ENCODE data around the gene CAPZB.

CAPZB gene

DNA sequence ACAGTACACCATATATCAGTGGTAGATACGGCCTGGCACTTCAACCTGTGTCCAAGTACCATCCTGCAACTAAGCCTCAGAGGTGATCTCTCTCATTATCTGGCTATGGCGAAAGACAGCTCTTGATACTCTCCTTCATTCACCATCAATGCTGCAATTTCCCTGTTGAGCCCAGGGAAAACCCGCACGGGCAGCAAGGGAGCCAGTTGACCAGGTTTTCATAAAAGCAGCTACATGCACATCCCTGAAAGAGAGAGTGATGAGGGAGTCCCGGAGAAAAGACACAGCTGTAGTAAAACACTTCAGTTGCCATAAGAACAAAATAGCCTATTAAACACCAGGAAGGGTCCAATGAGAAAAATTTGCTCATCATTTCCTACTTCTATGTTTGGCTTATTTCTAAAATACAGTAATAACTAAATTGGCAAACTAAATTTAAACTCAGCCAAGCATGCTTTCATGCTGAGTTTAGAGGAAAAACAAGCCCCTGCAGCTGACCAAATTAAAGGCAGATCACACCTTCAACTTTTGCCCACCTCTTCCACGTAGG is 68.3 kb downstream of the CAPZB start:
- TF ChIP-seq PAX5 (IDR thresholded peaks at IDR 0.05; ENCODE audit: insufficient read depth, low read length, severe bottlenecking) = no peak
- TF ChIP-seq SPI1 (IDR thresholded peaks at IDR 0.05; ENCODE audit: low read depth, low read length) = no peak
- TF ChIP-seq TAF1 (IDR thresholded peaks at IDR 0.05; ENCODE audit: low read depth, low read length) = no peak
- TF ChIP-seq POU2F2 (IDR thresholded peaks at IDR 0.05; ENCODE audit: low read depth, low read length) = no peak
- TF ChIP-seq POLR2A (IDR thresholded peaks at IDR 0.05; ENCODE audit: low read depth, low read length) = no peak
- no peak for TF ChIP-seq POLR2AphosphoS5 (IDR thresholded peaks at IDR 0.05; ENCODE audit: low read depth, low read length)
- DNase-seq (ENCODE audit: insufficient read length, low spot score) = no peak
- no peak for FAIRE-seq

DNA sequence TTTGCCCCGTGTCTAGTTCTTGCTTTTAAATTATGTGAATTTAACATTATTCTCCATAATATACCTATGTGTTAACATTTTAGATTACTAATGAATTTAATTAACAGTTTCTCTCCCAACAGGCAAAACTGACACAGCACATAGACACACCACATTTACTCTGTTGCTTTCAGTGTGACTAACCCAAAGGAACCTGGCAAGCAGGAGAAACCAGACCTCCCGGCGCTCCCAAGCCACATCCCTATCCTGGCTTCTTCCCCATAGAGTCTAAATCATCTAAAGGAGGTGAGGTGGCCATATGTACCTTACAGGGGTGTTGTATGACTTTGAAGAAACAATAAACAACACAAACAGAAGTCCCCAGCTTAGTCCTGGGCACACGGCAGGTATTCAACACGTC is 69.2 kb downstream of the CAPZB start:
- no peak for DNase-seq (ENCODE audit: insufficient read length, low spot score)
- TF ChIP-seq POLR2A (IDR thresholded peaks at IDR 0.05; ENCODE audit: low read depth, low read length) (no peak), SPI1 (IDR thresholded peaks at IDR 0.05; ENCODE audit: low read depth, low read length) (no peak)
- FAIRE-seq = no peak

DNA sequence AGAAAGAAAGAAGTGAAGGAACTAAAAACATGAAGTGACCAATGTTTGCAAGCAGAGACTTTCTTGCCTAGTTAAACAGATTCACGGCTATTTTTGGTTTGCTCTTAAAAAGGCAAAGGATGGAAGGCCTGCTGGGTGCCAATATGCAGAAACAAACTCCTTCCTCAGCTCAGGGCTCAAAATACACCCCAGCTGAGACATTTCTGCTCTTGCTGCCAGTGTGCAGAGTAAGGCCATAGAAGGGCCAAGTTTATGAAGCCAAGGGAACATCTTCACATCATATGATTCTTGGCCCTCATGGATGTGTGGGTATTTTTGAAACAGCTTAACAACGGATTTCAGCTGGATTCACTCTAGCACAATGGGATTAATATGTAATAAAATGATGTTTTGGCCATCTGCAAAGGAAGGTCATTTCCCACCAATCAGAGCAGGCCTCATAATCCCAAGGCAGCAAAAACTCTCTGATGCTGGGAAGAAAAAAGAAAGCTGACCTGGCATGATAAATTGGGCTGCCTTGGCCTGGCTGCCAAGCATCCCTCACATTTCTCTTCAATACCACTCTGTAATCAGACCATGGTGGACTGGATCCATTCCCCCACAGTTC is 70.7 kb downstream of the CAPZB start:
- DNase-seq (ENCODE audit: insufficient read length, low spot score) (no peak), FAIRE-seq (no peak)
- TF ChIP-seq PAX5 (IDR thresholded peaks at IDR 0.05; ENCODE audit: insufficient read depth, low read length, severe bottlenecking) = no peak
- no peak for TF ChIP-seq SPI1 (IDR thresholded peaks at IDR 0.05; ENCODE audit: low read depth, low read length)
- TF ChIP-seq POLR2A (IDR thresholded peaks at IDR 0.05; ENCODE audit: low read depth, low read length) = no peak
- no peak for TF ChIP-seq POLR2AphosphoS5 (IDR thresholded peaks at IDR 0.05; ENCODE audit: low read depth, low read length)
- no peak for TF ChIP-seq TAF1 (IDR thresholded peaks at IDR 0.05; ENCODE audit: low read depth, low read length)
- no peak for TF ChIP-seq POU2F2 (IDR thresholded peaks at IDR 0.05; ENCODE audit: low read depth, low read length)

DNA sequence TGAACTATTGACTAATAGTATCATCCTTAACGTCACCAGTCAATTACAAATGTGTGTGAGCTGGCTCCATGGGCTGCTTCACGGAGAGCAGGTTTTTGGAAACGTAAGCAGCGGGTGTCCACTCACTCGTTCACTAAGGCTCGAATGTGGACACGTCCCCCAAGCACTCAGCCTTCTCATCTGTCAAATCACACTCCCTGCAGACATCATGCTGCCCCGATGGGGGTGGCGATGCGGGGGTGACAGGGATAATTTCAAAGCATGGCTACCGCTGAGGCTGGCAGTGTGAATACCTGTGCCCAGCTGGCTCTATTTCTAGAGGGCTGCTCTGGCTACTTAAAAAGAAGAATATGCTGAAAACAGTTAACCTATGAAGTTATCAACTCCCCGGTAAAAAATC is 71.3 kb downstream of the CAPZB start:
- DNase-seq (ENCODE audit: insufficient read length, low spot score) (no peak), FAIRE-seq (no peak)
- TF ChIP-seq POLR2A (IDR thresholded peaks at IDR 0.05; ENCODE audit: low read depth, low read length) (no peak), SPI1 (IDR thresholded peaks at IDR 0.05; ENCODE audit: low read depth, low read length) (no peak), PAX5 (IDR thresholded peaks at IDR 0.05; ENCODE audit: insufficient read depth, low read length, severe bottlenecking) (no peak), POU2F2 (IDR thresholded peaks at IDR 0.05; ENCODE audit: low read depth, low read length) (no peak), TAF1 (IDR thresholded peaks at IDR 0.05; ENCODE audit: low read depth, low read length) (no peak), POLR2AphosphoS5 (IDR thresholded peaks at IDR 0.05; ENCODE audit: low read depth, low read length) (no peak)

DNA sequence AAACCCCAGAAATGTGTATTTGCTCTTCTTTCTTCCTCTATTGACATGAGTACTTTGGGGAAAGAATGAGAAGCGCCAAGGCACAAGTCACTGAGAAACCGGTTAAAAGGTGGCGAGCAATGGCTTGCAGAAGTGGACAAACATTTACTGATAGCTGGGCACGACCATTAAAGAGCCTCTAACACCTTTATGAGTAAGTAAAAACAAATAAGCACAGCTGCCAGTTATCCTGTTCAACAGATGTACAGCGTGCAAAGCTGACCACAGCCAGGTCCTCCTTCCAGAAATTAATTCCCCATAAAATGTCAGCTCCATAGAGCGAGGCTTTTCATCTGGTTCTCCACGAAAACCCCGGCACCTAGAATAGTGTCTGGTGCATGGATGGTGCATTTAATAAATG is 72.7 kb downstream of the CAPZB start:
- TF ChIP-seq POLR2A (IDR thresholded peaks at IDR 0.05; ENCODE audit: low read depth, low read length) (no peak), POLR2AphosphoS5 (IDR thresholded peaks at IDR 0.05; ENCODE audit: low read depth, low read length) (no peak), POU2F2 (IDR thresholded peaks at IDR 0.05; ENCODE audit: low read depth, low read length) (no peak), SPI1 (IDR thresholded peaks at IDR 0.05; ENCODE audit: low read depth, low read length) (no peak), PAX5 (IDR thresholded peaks at IDR 0.05; ENCODE audit: insufficient read depth, low read length, severe bottlenecking) (no peak), TAF1 (IDR thresholded peaks at IDR 0.05; ENCODE audit: low read depth, low read length) (no peak)
- FAIRE-seq (no peak), DNase-seq (ENCODE audit: insufficient read length, low spot score) (no peak)

DNA sequence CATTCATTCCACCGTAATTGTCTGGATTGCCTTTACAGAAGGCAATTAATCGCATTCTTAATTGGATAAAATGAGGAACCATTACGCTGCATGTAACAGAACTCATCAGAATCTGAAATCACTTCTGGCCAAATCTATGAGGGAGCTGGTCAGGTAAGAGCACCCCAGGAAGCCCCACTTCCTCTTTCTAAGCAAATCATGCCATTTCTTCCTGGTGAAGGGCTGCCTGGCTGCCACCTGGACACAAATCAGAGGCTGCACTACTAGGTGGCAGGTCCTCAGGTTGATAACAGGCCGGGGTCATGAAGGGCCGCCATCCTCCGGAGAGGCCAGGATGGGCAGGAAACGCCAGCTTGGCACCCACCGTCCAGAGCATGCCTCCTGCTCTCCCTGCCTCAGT is 73.7 kb downstream of the CAPZB start:
- TF ChIP-seq SPI1 (IDR thresholded peaks at IDR 0.05; ENCODE audit: low read depth, low read length) (peak; percentile 99), TAF1 (IDR thresholded peaks at IDR 0.05; ENCODE audit: low read depth, low read length) (no peak), PAX5 (IDR thresholded peaks at IDR 0.05; ENCODE audit: insufficient read depth, low read length, severe bottlenecking) (no peak), POLR2AphosphoS5 (IDR thresholded peaks at IDR 0.05; ENCODE audit: low read depth, low read length) (no peak), POLR2A (IDR thresholded peaks at IDR 0.05; ENCODE audit: low read depth, low read length) (no peak), POU2F2 (IDR thresholded peaks at IDR 0.05; ENCODE audit: low read depth, low read length) (no peak)
- FAIRE-seq (peak; percentile 79), DNase-seq (ENCODE audit: insufficient read length, low spot score) (peak; percentile 60)

DNA sequence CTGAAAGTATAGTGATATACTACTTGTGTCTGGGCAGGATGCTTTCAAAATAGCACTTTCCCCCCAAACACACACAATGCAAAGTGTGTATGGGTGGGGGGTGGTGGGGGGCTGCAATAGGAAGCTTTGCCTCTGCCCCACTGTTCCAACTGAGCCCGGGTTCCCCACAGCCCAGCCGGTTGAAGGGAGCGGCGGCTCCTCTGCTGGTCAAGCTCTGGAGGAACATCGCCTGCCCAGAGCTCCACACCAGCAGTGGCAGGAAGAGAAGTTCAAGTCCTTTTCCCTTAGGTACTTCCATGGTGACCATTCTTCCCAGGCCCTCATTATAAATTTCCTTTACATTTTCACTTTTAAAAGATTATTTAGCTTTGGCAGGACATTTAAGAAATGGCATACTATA is 74.9 kb downstream of the CAPZB start:
- DNase-seq (ENCODE audit: insufficient read length, low spot score) = no peak
- FAIRE-seq = no peak

DNA sequence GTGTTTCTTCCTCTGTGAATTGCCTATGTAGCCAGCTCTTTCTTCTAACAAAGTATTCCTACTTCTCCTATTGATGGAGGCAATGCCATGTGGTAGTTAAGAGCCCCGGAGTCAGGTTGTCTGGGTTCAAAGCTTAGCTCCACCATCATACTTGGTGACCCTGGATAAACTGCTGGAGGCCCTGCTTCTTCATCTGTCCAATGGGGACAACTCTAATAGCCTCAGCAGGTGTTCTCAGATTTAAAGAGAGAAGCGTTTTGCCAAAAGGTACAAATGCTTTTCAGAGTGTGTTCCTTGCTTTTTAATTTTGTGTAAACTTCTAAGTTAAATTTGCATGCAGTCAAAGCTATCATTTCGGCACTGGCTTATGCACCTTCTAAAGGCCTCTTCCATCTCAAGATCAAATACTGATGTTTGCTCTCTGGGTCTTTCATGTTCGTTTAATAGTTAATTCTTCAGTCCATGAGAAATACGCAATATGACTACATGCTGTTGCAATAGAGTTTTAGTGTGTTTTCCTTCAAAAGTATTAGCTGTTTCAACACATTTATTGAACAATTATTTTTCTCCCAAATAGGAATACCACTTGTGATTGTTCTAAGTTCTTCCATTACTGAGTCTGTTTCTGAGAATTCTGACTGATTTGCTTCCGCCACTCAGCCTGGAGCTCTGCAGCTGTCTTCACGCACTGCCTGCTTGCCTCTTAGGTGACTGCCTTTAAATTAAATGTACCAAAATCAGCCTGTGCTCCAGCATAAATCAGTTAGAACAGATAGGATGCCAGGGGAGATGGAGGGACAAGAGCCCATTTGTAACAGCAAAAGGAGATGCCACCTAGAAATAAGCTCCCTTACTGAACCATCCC is 75.6 kb downstream of the CAPZB start:
- TF ChIP-seq POLR2AphosphoS5 (IDR thresholded peaks at IDR 0.05; ENCODE audit: low read depth, low read length) (no peak), PAX5 (IDR thresholded peaks at IDR 0.05; ENCODE audit: insufficient read depth, low read length, severe bottlenecking) (no peak), POLR2A (IDR thresholded peaks at IDR 0.05; ENCODE audit: low read depth, low read length) (no peak), SPI1 (IDR thresholded peaks at IDR 0.05; ENCODE audit: low read depth, low read length) (no peak), POU2F2 (IDR thresholded peaks at IDR 0.05; ENCODE audit: low read depth, low read length) (no peak), TAF1 (IDR thresholded peaks at IDR 0.05; ENCODE audit: low read depth, low read length) (no peak)
- no peak for DNase-seq (ENCODE audit: insufficient read length, low spot score)
- FAIRE-seq = no peak

More for the DNA sequence above, 74.9 kb downstream of the CAPZB start:
- no peak for TF ChIP-seq PAX5 (IDR thresholded peaks at IDR 0.05; ENCODE audit: insufficient read depth, low read length, severe bottlenecking)
- no peak for TF ChIP-seq POU2F2 (IDR thresholded peaks at IDR 0.05; ENCODE audit: low read depth, low read length)
- TF ChIP-seq POLR2AphosphoS5 (IDR thresholded peaks at IDR 0.05; ENCODE audit: low read depth, low read length) = no peak
- no peak for TF ChIP-seq SPI1 (IDR thresholded peaks at IDR 0.05; ENCODE audit: low read depth, low read length)
- TF ChIP-seq TAF1 (IDR thresholded peaks at IDR 0.05; ENCODE audit: low read depth, low read length) = no peak
- no peak for TF ChIP-seq POLR2A (IDR thresholded peaks at IDR 0.05; ENCODE audit: low read depth, low read length)

DNA sequence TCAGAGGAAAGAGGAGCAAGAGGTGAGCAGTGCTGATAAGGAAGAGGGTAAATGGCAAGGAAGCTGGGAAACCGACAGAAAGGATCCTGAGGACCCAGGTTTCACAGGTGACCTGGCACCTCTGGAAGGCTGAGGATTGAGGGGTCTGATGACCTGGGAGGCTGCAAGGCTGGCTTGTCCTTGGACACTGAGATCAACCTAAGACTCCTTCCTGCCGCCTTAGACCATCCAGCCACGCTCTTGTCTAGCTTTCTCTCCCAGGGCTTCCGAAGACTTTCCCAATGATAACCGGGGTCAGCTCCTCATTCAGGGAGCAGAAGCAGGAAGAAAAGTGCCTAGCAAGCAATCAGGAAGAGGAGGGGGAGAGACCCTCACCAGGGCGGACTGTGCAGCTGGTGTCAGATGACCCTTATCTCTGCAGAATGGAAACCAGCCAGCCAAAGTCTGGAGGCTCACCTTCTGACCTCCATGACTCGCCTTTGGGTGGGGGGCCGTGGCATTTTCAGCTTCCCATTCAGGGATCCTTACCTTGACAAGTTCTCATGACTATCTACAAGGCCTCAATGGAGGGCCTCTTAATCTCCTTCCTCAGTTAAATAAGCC is 77.7 kb downstream of the CAPZB start:
- FAIRE-seq = no peak
- TF ChIP-seq SPI1 (IDR thresholded peaks at IDR 0.05; ENCODE audit: low read depth, low read length) (no peak), POLR2AphosphoS5 (IDR thresholded peaks at IDR 0.05; ENCODE audit: low read depth, low read length) (no peak), TAF1 (IDR thresholded peaks at IDR 0.05; ENCODE audit: low read depth, low read length) (no peak), POLR2A (IDR thresholded peaks at IDR 0.05; ENCODE audit: low read depth, low read length) (no peak), PAX5 (IDR thresholded peaks at IDR 0.05; ENCODE audit: insufficient read depth, low read length, severe bottlenecking) (no peak), POU2F2 (IDR thresholded peaks at IDR 0.05; ENCODE audit: low read depth, low read length) (no peak)

More for the DNA sequence above, 77.7 kb downstream of the CAPZB start:
- DNase-seq (ENCODE audit: insufficient read length, low spot score) = no peak
